HepG2 (cell line): ENCODE data around the gene LGALS3. TPM values are rescaled to one million over a fixed set of nuclear protein-coding genes. Genes with fewer than 3 reads are reported as not detected.

Source experiments
- ATAD3A ChIP-seq: sonication (generic); formaldehyde crosslinking; IDR thresholded peaks from 2 replicates; pipeline ENCODE4 v1.4.0; 2020; ENCODE audit warnings: missing genetic modification reagents
- JUND ChIP-seq: sonication (generic); formaldehyde crosslinking; IDR thresholded peaks from 2 replicates; pipeline ENCODE4 v1.8.0; 2022; ENCODE audit warnings: mild to moderate bottlenecking, missing genetic modification reagents
- KDM2A ChIP-seq: sonication (generic); formaldehyde crosslinking; IDR thresholded peaks from 2 replicates; pipeline ENCODE4 v1.4.0; 2020; ENCODE audit warnings: low read depth, missing genetic modification reagents, borderline replicate concordance
- MAFG ChIP-seq: sonication (generic); formaldehyde crosslinking; IDR thresholded peaks from 2 replicates; pipeline ENCODE4 v1.5.1; 2020; ENCODE audit warnings: mild to moderate bottlenecking, missing genetic modification reagents
- NRL ChIP-seq: sonication (generic); formaldehyde crosslinking; IDR thresholded peaks from 2 replicates; pipeline ENCODE4 v1.5.0; 2020; ENCODE audit warnings: missing genetic modification reagents, mild to moderate bottlenecking, moderate library complexity, borderline replicate concordance
- RAD21 ChIP-seq: fragments of 450-650 bp; formaldehyde crosslinking; IDR thresholded peaks from 2 replicates; pipeline ENCODE4 v1.5.0; 2020; ENCODE audit warnings: mild to moderate bottlenecking
- RELA ChIP-seq: sonication (generic); formaldehyde crosslinking; IDR thresholded peaks from 2 replicates; pipeline ENCODE4 v1.4.0; 2020; ENCODE audit warnings: missing genetic modification reagents
- SAP130 ChIP-seq: IDR thresholded peaks from 2 replicates; pipeline ENCODE4 v1.6.1; 2016; ENCODE audit warnings: low read depth
- SIN3B ChIP-seq: fragments of 150-350 bp; IDR thresholded peaks from 2 replicates; pipeline ENCODE4 v1.6.1; 2014; ENCODE audit warnings: low read length
- SMYD3 ChIP-seq: sonication (generic); formaldehyde crosslinking; IDR thresholded peaks from 2 replicates; pipeline ENCODE4 v1.8.1; 2023; ENCODE audit warnings: mild to moderate bottlenecking, missing genetic modification reagents
- SP140L ChIP-seq: sonication (generic); formaldehyde crosslinking; IDR thresholded peaks from 2 replicates; pipeline ENCODE4 v1.4.0; 2020; ENCODE audit warnings: missing genetic modification reagents, borderline replicate concordance
- STAG1 ChIP-seq: sonication (generic); formaldehyde crosslinking; IDR thresholded peaks from 2 replicates; pipeline ENCODE4 v1.4.0; 2020; ENCODE audit warnings: missing genetic modification reagents
- ZBTB20 ChIP-seq: sonication (generic); formaldehyde crosslinking; IDR thresholded peaks from 2 replicates; pipeline ENCODE4 v1.8.1; 2023; ENCODE audit warnings: missing genetic modification reagents, low read depth, mild to moderate bottlenecking, borderline replicate concordance
- ZFP37 ChIP-seq: sonication (generic); formaldehyde crosslinking; IDR thresholded peaks from 2 replicates; pipeline ENCODE4 v1.4.0; 2020; ENCODE audit warnings: missing genetic modification reagents, borderline replicate concordance
- ZFYVE20 ChIP-seq: sonication (generic); formaldehyde crosslinking; IDR thresholded peaks from 2 replicates; pipeline ENCODE4 v1.8.0; 2023; ENCODE audit warnings: low read depth, mild to moderate bottlenecking, moderate library complexity, missing genetic modification reagents, borderline replicate concordance
- ZNF263 ChIP-seq: sonication (generic); formaldehyde crosslinking; IDR thresholded peaks from 2 replicates; pipeline ENCODE4 v1.4.0; 2020; ENCODE audit warnings: missing genetic modification reagents
- ZNF496 ChIP-seq: sonication (generic); formaldehyde crosslinking; IDR thresholded peaks from 2 replicates; pipeline ENCODE4 v1.8.1; 2023; ENCODE audit warnings: mild to moderate bottlenecking, moderate library complexity, missing genetic modification reagents; ENCODE audit not compliant: insufficient replicate concordance
- ZNF513 ChIP-seq: sonication (generic); formaldehyde crosslinking; conservative IDR thresholded peaks from 2 replicates; pipeline ENCODE4 v1.5.0; 2020; ENCODE audit warnings: missing genetic modification reagents
- ZNF83 ChIP-seq: sonication (generic); formaldehyde crosslinking; IDR thresholded peaks from 2 replicates; pipeline ENCODE4 v1.4.0; 2020; ENCODE audit warnings: missing genetic modification reagents, mild to moderate bottlenecking, borderline replicate concordance
- polyA plus RNA-seq, 8 experiments: library from polyadenylated mRNA; depleted of rRNA in 3 of 8; stranded (reverse) in 7 of 8; unstranded in 1 of 8; fragments of >200 nt; fragmentation: Illumina TruSeq in 4 of 8; extraction: Trizol in 4 of 8; gene quantifications; 2 replicates each; pipeline versions ENCODE4 v1.2.1 to v1.2.3, GENCODE V29; 2011 to 2016; ENCODE audit warnings: low read depth in 4 of 8, missing spikeins in 1 of 8, mixed read lengths in 1 of 8; ENCODE audit not compliant: insufficient read depth in 1 of 8
- total RNA-seq, 5 experiments: library from RNA; depleted of rRNA; stranded (reverse); fragments of >200 nt; fragmentation: Illumina TruSeq; extraction: Trizol; gene quantifications; 2 replicates each; pipeline ENCODE4 v1.2.3, GENCODE V29; 2016; ENCODE audit warnings: low read depth in 1 of 5
- TF ChIP-seq, protein P1 (sequence below): sonication (generic); formaldehyde crosslinking; IDR thresholded peaks from 2 replicates; pipeline ENCODE4 v1.8.1; 2022; ENCODE audit warnings: low read depth, mild to moderate bottlenecking, missing genetic modification reagents
- TF ChIP-seq, protein P2 (sequence below): IDR thresholded peaks from 2 replicates; pipeline ENCODE4 v1.6.1; 2016; ENCODE audit warnings: low read depth, borderline replicate concordance
- TF ChIP-seq, protein P3 (sequence below): sonication (generic); formaldehyde crosslinking; IDR thresholded peaks from 2 replicates; pipeline ENCODE4 v1.5.0; 2020; ENCODE audit warnings: mild to moderate bottlenecking, missing genetic modification reagents
- TF ChIP-seq, protein P4 (sequence below): sonication (generic); formaldehyde crosslinking; IDR thresholded peaks from 2 replicates; pipeline ENCODE4 v1.4.0; 2020; ENCODE audit warnings: missing genetic modification reagents

The LGALS3 gene
- total and polyA plus RNA-seq, 2 of the 13 experiments (the other 11 are each of a cell fraction or from before 2014, with no cell fraction given): 5.0 to 97.4 TPM

GRCh38 chr14:55103005-55103640 lies 25.9 kb upstream of the LGALS3 start (continued):
- TF ChIP-seq ZNF513 (no peak), ZFYVE20 (no peak), ZNF263 (CRISPR knock-in tag) (peak; percentile 95), RAD21 (CRISPR knock-in tag) (0 out of 2 replicates have a peak, but pooled peaks have one; percentile 7), ATAD3A (CRISPR knock-in tag) (no peak), NRL (CRISPR knock-in tag) (peak; percentile 72), RELA (CRISPR knock-in tag) (no peak), SMYD3 (CRISPR knock-in tag) (no peak), STAG1 (no peak; the same call in 1 of the 2 replicates), KDM2A (CRISPR knock-in tag) (peak; percentile 50; the same call in 1 of the 2 replicates), ZFP37 (CRISPR knock-in tag) (peak; percentile 80), SAP130 (CRISPR knock-in tag) (peak; percentile 95), JUND (CRISPR knock-in tag) (peak; percentile 95), SP140L (CRISPR knock-in tag) (no peak), ZNF83 (CRISPR knock-in tag) (no peak), MAFG (CRISPR knock-in tag) (no peak), ZBTB20 (CRISPR knock-in tag) (peak; percentile 81; the same call in 1 of the 2 replicates), ZNF496 (no peak), SIN3B (no peak)
- TF ChIP-seq, protein P1, sequence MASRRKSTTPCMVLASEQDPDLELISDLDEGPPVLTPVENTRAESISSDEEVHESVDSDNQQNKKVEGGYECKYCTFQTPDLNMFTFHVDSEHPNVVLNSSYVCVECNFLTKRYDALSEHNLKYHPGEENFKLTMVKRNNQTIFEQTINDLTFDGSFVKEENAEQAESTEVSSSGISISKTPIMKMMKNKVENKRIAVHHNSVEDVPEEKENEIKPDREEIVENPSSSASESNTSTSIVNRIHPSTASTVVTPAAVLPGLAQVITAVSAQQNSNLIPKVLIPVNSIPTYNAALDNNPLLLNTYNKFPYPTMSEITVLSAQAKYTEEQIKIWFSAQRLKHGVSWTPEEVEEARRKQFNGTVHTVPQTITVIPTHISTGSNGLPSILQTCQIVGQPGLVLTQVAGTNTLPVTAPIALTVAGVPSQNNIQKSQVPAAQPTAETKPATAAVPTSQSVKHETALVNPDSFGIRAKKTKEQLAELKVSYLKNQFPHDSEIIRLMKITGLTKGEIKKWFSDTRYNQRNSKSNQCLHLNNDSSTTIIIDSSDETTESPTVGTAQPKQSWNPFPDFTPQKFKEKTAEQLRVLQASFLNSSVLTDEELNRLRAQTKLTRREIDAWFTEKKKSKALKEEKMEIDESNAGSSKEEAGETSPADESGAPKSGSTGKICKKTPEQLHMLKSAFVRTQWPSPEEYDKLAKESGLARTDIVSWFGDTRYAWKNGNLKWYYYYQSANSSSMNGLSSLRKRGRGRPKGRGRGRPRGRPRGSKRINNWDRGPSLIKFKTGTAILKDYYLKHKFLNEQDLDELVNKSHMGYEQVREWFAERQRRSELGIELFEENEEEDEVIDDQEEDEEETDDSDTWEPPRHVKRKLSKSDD (CRISPR knock-in tag): peak; percentile 82
- TF ChIP-seq, protein P2, sequence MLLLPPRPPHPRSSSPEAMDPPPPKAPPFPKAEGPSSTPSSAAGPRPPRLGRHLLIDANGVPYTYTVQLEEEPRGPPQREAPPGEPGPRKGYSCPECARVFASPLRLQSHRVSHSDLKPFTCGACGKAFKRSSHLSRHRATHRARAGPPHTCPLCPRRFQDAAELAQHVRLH: peak; percentile 66; the same call in 1 of the 2 replicates
- TF ChIP-seq, protein P3, sequence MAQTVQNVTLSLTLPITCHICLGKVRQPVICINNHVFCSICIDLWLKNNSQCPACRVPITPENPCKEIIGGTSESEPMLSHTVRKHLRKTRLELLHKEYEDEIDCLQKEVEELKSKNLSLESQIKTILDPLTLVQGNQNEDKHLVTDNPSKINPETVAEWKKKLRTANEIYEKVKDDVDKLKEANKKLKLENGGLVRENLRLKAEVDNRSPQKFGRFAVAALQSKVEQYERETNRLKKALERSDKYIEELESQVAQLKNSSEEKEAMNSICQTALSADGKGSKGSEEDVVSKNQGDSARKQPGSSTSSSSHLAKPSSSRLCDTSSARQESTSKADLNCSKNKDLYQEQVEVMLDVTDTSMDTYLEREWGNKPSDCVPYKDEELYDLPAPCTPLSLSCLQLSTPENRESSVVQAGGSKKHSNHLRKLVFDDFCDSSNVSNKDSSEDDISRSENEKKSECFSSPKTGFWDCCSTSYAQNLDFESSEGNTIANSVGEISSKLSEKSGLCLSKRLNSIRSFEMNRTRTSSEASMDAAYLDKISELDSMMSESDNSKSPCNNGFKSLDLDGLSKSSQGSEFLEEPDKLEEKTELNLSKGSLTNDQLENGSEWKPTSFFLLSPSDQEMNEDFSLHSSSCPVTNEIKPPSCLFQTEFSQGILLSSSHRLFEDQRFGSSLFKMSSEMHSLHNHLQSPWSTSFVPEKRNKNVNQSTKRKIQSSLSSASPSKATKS (CRISPR knock-in tag): no peak
- TF ChIP-seq, protein P4, sequence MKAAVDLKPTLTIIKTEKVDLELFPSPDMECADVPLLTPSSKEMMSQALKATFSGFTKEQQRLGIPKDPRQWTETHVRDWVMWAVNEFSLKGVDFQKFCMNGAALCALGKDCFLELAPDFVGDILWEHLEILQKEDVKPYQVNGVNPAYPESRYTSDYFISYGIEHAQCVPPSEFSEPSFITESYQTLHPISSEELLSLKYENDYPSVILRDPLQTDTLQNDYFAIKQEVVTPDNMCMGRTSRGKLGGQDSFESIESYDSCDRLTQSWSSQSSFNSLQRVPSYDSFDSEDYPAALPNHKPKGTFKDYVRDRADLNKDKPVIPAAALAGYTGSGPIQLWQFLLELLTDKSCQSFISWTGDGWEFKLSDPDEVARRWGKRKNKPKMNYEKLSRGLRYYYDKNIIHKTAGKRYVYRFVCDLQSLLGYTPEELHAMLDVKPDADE (CRISPR knock-in tag): no peak
